ENCODE data around the gene RSRC2.
A peak's percentile ranks its signal among the peaks of the same experiment; 100 is the strongest.
"Not testable (repeated sequence)": the region's sequence is repeated elsewhere in the genome, so short reads cannot be mapped to it uniquely, and the experiment has no call there.

Gene RSRC2

GRCh38 chr12:122526683-122527477 is at the start of gene RSRC2, which contains the start of gene KNTC1:
RSRC2 (minus strand) TSS chr12:122526936; CDS start chr12:122526853, 83 bp downstream.
KNTC1 (plus strand) TSS chr12:122527249; CDS start chr12:122530064, 2,815 bp downstream.
- H3K4me3 ChIP-seq (ENCODE audit: low read depth in 1 of 2, low read length in 2 of 2), result peak within 1 kb of the TSS; percentile 71 to 89
- peaks cover 33% of the 10 kb centered on the region for H4K20me1 ChIP-seq (ENCODE audit: insufficient read depth, low read length)
- H3K36me3 ChIP-seq (ENCODE audit: insufficient read depth, low read length), result peaks cover 66% of the 10 kb centered on the region
- peak within 1 kb of the TSS; percentile 76 for H3K9ac ChIP-seq (ENCODE audit: low read depth, low read length)
- H3K9me3 ChIP-seq (ENCODE audit: insufficient read depth, low read length, severe bottlenecking), result no peaks in the 10 kb centered on the region
- peaks cover 60% of the 10 kb centered on the region for H3K4me1 ChIP-seq (ENCODE audit: insufficient read depth, low read length)
- H2AFZ ChIP-seq (ENCODE audit: low read depth, low read length), result peak within 1 kb of the TSS; percentile 95
- H3K27me3 ChIP-seq (ENCODE audit: insufficient read depth, low read length, poor library complexity), result no peaks in the 10 kb centered on the region
- peak; percentile 100 for DNase-seq
- TF ChIP-seq EZH2 (IDR thresholded peaks at IDR 0.05; ENCODE audit: borderline replicate concordance, low read depth, low read length, severe bottlenecking) (no peak), CTCF (IDR thresholded peaks at IDR 0.05; ENCODE audit: borderline replicate concordance, extremely low read depth, low read length, poor library complexity, severe bottlenecking) (no peak)
- H3K4me2 ChIP-seq (ENCODE audit: insufficient read depth, low read length), result peak within 1 kb of the TSS; percentile 67
- peaks cover 95% of the 10 kb centered on the region for H3K79me2 ChIP-seq (ENCODE audit: insufficient read depth, low read length)
- peak within 1 kb of the TSS; percentile 98 for H3K27ac ChIP-seq (ENCODE audit: low read length)
- ATAC-seq (ENCODE audit: insufficient read depth, low read depth), result peak; percentile 86

GRCh38 chr12:122571821-122572220 is 45.1 kb upstream of the RSRC2 start:
- no peak overlapping the region for H2AFZ ChIP-seq (ENCODE audit: low read depth, low read length)
- no peak for DNase-seq
- no peak overlapping the region for H3K4me3 ChIP-seq (ENCODE audit: low read depth in 1 of 2, low read length in 2 of 2)
- no peak overlapping the region for H3K27ac ChIP-seq (ENCODE audit: low read length)
- no peaks in the 10 kb centered on the region for H3K27me3 ChIP-seq (ENCODE audit: insufficient read depth, low read length, poor library complexity)
- H3K9ac ChIP-seq (ENCODE audit: low read depth, low read length), result no peak overlapping the region
- H4K20me1 ChIP-seq (ENCODE audit: insufficient read depth, low read length), result no peaks in the 10 kb centered on the region
- H3K36me3 ChIP-seq (ENCODE audit: insufficient read depth, low read length), result peaks cover 92% of the 10 kb centered on the region
- H3K4me2 ChIP-seq (ENCODE audit: insufficient read depth, low read length), result no peak overlapping the region
- no peaks in the 10 kb centered on the region for H3K4me1 ChIP-seq (ENCODE audit: insufficient read depth, low read length)
- no peak for ATAC-seq (ENCODE audit: insufficient read depth, low read depth)
- TF ChIP-seq EZH2 (IDR thresholded peaks at IDR 0.05; ENCODE audit: borderline replicate concordance, low read depth, low read length, severe bottlenecking) (no peak), CTCF (IDR thresholded peaks at IDR 0.05; ENCODE audit: borderline replicate concordance, extremely low read depth, low read length, poor library complexity, severe bottlenecking) (no peak)
- H3K9me3 ChIP-seq (ENCODE audit: insufficient read depth, low read length, severe bottlenecking), result no peaks in the 10 kb centered on the region
- no peaks in the 10 kb centered on the region for H3K79me2 ChIP-seq (ENCODE audit: insufficient read depth, low read length)

DNA sequence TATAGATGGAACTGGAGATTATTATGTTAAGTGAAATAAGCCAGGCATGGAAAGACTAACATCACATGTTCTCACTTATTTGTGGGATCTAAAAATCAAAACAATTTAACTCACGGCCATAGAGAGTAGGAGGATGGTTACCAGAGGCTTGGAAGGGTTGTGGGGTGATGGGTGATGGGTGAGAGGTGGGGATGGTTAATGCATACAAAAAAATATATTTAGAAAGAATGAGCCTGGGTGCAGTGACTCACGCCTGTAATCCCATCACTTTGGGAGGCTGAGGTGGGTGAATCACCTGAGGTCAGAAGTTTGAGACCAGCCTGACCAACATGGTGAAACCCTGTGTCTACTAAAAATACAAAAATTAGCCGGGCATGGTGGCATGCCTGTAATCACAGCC is 43.3 kb upstream of the RSRC2 start:
- peaks cover 82% of the 10 kb centered on the region for H3K36me3 ChIP-seq (ENCODE audit: insufficient read depth, low read length)
- H3K4me2 ChIP-seq (ENCODE audit: insufficient read depth, low read length); ATAC-seq (ENCODE audit: insufficient read depth, low read depth); H3K27me3 ChIP-seq (ENCODE audit: insufficient read depth, low read length, poor library complexity); H3K27ac ChIP-seq (ENCODE audit: low read length); H3K4me3 ChIP-seq (ENCODE audit: low read depth in 1 of 2, low read length in 2 of 2); H2AFZ ChIP-seq (ENCODE audit: low read depth, low read length); H3K79me2 ChIP-seq (ENCODE audit: insufficient read depth, low read length); H3K9me3 ChIP-seq (ENCODE audit: insufficient read depth, low read length, severe bottlenecking); H3K9ac ChIP-seq (ENCODE audit: low read depth, low read length); H4K20me1 ChIP-seq (ENCODE audit: insufficient read depth, low read length); H3K4me1 ChIP-seq (ENCODE audit: insufficient read depth, low read length); DNase-seq: not testable (repeated sequence)

GRCh38 chr12:122569288-122569687 is 42.6 kb upstream of the RSRC2 start:
- Histone ChIP-seq H3K27me3 (ENCODE audit: insufficient read depth, low read length, poor library complexity) (no peaks in the 10 kb centered on the region), H3K9ac (ENCODE audit: low read depth, low read length) (no peak overlapping the region), H3K9me3 (ENCODE audit: insufficient read depth, low read length, severe bottlenecking) (no peaks in the 10 kb centered on the region), H3K79me2 (ENCODE audit: insufficient read depth, low read length) (no peaks in the 10 kb centered on the region), H4K20me1 (ENCODE audit: insufficient read depth, low read length) (no peaks in the 10 kb centered on the region), H2AFZ (ENCODE audit: low read depth, low read length) (no peak overlapping the region), H3K4me1 (ENCODE audit: insufficient read depth, low read length) (no peaks in the 10 kb centered on the region), H3K27ac (ENCODE audit: low read length) (no peak overlapping the region), H3K4me2 (ENCODE audit: insufficient read depth, low read length) (no peak overlapping the region), H3K36me3 (ENCODE audit: insufficient read depth, low read length) (peaks cover 82% of the 10 kb centered on the region), H3K4me3 (ENCODE audit: low read depth in 1 of 2, low read length in 2 of 2) (no peak overlapping the region)
- no peak for ATAC-seq (ENCODE audit: insufficient read depth, low read depth)
- no peak for DNase-seq
- no peak for TF ChIP-seq EZH2 (IDR thresholded peaks at IDR 0.05; ENCODE audit: borderline replicate concordance, low read depth, low read length, severe bottlenecking)
- TF ChIP-seq CTCF (IDR thresholded peaks at IDR 0.05; ENCODE audit: borderline replicate concordance, extremely low read depth, low read length, poor library complexity, severe bottlenecking), result no peak

DNA sequence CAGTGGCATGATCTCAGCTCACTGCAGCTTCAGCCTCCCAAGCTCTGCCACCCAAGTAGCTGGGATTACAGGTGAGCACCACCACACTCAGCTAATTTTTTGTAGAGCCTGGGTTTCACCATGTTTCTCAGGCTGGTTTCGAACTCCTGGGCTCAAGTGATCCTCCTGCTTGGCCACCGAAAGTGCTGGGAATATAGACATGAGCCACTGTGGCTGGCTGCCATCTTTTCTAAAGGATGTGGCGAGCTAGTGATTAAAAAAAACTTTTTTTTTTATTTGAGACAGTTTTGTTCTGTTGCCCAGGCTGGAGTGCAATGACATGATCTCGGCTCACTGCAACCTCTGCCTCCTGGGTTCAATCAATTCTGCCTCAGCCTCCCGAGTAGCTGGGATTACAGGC is 40.1 kb upstream of the RSRC2 start:
- H2AFZ ChIP-seq (ENCODE audit: low read depth, low read length); H3K27me3 ChIP-seq (ENCODE audit: insufficient read depth, low read length, poor library complexity); H3K79me2 ChIP-seq (ENCODE audit: insufficient read depth, low read length); H3K4me3 ChIP-seq (ENCODE audit: low read depth in 1 of 2, low read length in 2 of 2); H4K20me1 ChIP-seq (ENCODE audit: insufficient read depth, low read length); H3K4me1 ChIP-seq (ENCODE audit: insufficient read depth, low read length); H3K4me2 ChIP-seq (ENCODE audit: insufficient read depth, low read length); DNase-seq; H3K27ac ChIP-seq (ENCODE audit: low read length); H3K9me3 ChIP-seq (ENCODE audit: insufficient read depth, low read length, severe bottlenecking); ATAC-seq (ENCODE audit: insufficient read depth, low read depth); H3K9ac ChIP-seq (ENCODE audit: low read depth, low read length): not testable (repeated sequence)
- H3K36me3 ChIP-seq (ENCODE audit: insufficient read depth, low read length), result peaks cover 82% of the 10 kb centered on the region
